GM18867 (cell line): Measurements from ENCODE around the gene PCCA.
A peak's percentile ranks its signal among the peaks of the same experiment; 100 is the strongest.
"Not testable (repeated sequence)": the region's sequence is repeated elsewhere in the genome, so short reads cannot be mapped to it uniquely, and the experiment has no call there.

Experiments
- ATAC-seq: cut with Tn5 transposase; IDR thresholded peaks from one replicate; pipeline ENCODE4 v1.9.1; 2021; ENCODE audit warnings: mild to moderate bottlenecking, moderate library complexity; ENCODE audit not compliant: unreplicated experiment

The PCCA gene, protein sequence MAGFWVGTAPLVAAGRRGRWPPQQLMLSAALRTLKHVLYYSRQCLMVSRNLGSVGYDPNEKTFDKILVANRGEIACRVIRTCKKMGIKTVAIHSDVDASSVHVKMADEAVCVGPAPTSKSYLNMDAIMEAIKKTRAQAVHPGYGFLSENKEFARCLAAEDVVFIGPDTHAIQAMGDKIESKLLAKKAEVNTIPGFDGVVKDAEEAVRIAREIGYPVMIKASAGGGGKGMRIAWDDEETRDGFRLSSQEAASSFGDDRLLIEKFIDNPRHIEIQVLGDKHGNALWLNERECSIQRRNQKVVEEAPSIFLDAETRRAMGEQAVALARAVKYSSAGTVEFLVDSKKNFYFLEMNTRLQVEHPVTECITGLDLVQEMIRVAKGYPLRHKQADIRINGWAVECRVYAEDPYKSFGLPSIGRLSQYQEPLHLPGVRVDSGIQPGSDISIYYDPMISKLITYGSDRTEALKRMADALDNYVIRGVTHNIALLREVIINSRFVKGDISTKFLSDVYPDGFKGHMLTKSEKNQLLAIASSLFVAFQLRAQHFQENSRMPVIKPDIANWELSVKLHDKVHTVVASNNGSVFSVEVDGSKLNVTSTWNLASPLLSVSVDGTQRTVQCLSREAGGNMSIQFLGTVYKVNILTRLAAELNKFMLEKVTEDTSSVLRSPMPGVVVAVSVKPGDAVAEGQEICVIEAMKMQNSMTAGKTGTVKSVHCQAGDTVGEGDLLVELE

DNA sequence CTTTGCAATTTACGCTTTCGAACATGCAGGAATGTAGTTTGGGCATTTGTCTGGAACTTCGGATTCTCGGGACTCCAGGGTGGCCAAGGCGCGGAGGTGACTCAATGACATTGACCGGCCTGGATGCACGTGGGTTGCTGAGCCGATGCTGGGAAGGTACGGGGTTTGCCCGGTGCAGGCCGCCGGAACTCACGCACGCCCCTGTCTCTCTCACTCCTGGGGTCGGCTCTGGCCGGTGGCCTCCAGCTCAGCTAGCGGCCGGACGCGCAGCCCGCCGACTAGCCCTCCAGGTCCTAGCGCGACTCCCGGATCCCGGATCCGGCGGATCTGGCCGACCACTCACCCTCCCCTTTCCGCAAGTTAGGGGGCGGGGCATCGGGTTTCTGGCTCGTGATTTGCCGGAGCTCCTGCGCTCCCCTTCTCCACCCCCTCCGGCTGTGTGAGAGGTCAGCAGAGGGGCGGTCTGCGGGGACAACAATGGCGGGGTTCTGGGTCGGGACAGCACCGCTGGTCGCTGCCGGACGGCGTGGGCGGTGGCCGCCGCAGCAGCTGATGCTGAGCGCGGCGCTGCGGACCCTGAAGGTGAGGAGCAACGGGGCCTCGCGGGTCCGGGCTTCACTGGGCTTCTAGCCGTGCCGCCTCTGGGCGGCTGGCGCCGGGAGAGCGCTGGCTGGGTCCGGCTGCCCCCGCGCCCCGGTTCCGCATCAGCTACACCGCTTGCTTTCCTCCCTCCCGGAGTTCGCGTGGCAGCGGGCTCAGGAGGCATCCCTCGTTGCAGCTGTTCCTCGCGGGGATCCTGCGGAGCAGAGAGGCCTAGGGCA lies at the start of gene PCCA:
TSS of gene PCCA (plus strand) at position 450 of the 821 bp plus-strand sequence. CDS start at position 478, 28 bp downstream.
- ATAC-seq: peak; percentile 96

DNA sequence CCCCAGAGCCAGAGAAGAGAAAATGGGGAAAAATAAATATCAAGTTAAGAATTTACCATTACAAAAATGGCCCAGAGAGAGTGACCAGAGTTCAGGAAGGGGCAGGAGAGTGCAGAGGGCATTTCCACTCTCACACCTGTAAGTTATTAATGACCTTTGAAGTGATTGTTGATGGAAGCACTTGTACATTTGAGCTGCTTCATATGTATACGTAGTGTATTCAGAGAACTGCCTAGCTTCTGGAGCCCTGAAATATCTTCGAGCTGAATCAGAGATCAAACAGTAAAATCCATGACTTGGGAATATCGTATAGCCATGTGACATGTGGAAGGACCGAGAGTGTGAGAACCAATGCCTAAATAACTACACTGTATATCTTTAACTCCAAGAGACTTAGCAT lies 49.2 kb upstream of the PCCA start:
- no peak for ATAC-seq

DNA sequence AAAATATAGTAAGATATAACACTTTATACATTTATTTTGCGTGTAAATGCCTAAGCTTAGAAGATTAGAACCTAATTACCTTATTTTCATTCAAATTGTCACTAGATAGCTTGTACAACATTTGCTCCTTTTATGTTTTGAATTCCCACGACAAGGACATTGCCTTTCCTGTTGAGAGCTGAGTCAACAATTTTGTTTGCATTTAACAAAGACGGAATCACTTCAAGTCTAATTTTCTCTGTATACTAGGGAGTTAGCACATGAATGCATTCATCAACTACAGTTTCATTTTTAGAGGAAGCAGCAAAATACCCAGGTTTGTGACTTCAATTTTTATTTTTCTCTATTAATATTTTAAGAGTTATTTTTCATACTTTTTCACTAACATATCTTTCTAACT lies 48.7 kb upstream of the PCCA start:
- no peak for ATAC-seq

DNA sequence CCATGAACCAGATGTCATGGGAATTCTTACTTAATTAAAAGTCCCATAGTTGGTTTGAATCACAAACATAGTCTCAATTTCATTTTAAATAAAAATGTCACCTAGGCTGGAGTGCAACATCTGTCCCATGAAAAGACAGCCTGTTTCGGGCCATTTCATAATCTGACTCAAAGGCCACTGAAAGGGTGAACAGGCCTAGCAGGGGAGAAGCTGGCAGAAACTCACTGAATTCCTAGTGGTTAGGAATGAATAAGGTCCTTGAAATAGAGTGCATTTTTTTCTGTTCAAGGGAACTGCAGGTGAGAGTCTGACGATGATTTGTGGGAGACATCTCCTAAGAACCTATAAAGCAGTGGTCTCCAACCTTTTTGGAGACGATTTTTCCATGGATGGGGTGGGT lies 44.0 kb upstream of the PCCA start:
- no peak for ATAC-seq

DNA sequence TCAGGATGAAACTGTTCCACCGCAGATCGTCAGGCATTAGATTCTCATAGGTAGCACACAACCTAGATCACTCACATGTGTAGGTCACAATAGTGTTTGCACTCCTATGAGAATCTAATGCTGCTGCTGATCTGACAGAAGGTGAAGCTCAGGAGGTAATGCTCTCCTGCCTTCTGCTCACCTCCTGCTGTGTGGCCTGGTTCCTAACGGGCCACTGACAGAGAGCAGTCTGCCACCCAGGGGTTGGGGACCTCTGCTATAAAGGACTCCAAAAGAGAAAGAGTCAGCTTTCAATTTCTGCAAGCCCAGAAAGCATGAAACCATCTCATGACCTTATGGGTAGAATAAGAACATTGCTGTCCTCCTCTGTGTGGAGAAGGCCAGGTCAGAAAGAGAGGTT lies 43.5 kb upstream of the PCCA start:
- ATAC-seq: no peak

DNA sequence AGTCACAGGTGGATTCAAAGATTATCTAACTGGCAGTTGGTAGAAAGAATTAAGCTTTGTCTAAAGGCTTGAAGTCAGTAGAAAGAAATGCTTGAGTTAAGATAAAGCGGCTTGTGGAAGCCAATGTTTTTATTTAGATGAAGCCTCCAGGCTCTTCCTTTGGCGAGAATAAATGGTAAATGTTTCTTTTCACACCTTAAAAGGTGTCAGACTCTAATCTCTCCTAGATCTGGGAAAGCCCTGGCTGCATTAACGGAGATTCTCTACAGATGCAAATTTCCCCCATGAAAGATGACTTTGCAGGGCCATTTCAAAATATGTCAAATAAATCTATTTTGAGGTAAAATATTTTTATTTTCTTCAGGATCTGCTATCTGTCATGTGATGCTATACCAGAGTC lies 37.8 kb upstream of the PCCA start:
- no peak for ATAC-seq

DNA sequence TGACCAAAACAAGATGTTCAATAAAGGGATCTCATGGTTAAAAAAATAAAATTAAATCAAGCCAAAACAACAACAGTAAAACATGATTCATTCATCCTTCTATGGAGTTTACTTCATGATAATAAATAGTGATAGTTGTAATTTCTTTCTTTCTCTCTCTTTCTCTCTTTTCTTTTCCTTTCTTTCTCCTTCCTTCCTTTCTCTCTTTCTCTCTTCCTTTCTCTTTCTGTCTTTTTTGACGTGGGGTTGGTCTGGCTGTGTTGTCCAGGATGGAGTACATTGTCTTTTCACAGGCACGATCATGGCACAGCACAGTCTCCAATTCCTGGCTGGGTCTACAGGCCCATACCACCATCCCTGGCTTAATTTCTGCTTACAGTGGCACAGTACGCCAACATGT lies 29.1 kb upstream of the PCCA start:
- no peak for ATAC-seq

DNA sequence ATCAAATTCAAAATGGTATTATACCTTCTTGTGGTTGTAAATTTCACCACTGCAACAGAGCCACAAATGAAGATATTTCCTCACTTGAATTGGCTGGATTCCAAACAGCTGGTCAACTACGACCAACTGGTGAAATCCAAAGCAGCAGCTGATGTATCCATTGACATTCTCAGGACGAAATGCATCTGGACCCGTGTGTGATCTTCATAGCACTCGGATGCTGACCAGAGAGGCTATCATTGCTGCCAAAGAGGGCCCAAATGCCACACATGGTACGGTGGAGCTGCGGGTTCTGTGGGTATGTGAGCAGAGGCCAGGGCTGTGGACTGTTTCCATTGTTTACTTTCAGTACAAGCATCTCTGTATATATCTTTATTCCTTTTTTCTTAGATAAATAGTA lies 25.6 kb upstream of the PCCA start:
- no peak for ATAC-seq

DNA sequence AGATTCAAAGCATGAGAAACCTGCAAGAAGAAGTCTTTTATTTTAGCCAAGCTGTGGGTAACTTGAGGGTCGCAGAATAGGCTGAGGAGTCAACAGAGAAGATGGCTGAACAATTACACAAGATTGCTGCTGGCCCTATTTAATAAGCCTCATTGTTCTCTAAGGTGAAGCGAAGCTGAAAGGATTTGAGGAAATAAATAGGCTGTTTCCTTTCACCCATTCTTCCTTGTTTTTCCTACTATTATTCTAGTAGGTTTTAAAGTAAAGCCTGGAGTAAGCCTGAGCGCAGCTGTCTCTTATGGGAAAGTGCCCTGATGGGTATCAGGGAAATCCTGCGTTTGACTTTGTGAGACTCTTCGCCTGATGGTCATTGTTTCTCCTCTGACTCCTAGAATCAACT lies 25.0 kb upstream of the PCCA start:
- ATAC-seq: no peak

DNA sequence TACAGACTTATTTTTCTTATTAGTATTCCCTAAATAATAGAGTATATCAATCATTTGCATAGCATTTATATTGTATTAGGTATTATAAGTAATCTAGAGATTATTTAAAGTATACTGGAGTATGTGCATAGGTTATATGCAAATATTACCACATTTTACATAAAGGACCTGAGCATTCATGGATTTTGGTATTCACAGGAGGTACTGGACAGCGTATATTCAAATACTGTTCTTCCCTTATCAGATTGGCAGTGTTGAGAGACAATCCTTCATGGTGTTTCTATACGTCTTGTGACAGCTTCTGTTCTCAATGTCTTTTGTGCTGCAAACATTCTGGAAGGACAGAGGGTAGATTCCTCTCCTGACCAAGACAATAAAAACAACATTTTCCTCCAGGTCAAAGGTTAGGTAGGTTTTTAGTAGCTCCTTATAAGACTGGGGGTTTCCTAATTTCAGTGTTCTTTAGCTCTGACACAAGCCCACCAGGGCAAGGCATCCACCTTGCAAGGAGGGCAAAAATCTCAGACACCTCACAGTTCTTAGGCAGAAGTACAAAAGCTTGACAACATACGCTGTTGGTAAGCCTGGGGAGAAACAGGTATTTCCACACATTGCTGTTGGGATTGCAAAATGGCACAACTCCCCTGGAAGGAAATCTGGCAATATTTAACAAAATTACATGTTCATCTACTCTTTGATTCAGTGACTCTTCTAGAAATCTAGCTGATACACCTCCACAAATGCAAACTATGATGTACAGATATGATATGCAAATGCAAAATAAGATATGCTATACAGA lies 20.6 kb upstream of the PCCA start:
- no peak for ATAC-seq

DNA sequence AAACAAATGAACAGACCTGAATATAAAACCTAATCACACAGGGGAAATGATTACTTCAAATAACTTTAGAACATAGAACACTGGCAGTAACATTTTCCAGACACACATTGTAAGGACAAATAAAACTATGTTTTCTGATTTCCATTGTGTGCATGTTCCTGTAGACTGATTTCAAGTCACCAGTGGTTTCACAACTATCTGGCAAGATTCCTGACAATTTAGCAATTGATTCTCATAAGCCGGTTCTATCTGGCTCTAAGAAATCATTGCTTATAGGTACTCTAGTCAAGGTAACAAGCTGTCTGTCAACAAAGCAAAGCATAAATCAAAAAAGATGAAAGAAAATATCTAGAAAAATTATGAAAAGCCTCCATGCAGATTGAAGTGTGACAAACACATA lies 19.6 kb upstream of the PCCA start:
- no peak for ATAC-seq

DNA sequence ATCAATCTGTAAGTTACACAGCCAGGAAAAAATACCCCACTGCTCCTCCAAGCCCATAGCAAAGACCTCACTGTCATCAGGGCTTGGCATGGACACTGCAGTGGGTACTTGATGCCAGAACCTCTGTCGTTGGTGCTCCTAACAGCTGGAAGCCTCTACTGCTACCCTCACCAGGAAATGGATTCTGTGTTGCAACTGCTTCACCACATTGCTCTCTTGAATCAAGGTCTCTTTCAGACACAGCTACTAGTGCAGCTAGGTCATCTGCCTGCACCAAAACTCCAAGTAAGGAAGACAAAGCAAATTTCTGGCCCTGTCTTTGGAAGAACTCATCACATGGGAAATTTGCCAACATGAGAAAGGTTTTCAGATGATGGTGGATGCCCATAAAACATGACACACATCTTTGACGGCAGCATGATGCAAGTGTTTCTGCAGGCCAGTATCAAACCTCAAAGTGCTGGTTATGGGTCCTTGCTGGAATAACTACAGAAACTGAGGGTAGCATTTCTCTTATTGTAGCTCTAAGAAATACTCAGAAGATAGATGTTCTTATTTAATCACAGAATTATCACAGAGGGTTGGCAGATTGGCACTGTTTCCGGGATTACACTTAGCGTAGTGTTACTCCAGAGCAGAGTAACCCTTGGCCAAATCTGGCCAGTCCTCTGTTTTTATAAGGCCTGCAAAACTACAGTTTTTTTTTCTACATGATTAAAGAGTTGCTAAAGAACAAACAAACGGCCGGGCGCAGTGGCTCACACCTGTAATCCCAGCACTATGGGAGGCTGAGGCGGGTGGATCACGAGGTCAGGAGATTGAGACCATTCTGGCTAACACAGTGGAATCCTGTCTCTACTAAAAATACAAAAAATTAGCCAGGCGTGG lies 12.9 kb upstream of the PCCA start:
- ATAC-seq: no peak

DNA sequence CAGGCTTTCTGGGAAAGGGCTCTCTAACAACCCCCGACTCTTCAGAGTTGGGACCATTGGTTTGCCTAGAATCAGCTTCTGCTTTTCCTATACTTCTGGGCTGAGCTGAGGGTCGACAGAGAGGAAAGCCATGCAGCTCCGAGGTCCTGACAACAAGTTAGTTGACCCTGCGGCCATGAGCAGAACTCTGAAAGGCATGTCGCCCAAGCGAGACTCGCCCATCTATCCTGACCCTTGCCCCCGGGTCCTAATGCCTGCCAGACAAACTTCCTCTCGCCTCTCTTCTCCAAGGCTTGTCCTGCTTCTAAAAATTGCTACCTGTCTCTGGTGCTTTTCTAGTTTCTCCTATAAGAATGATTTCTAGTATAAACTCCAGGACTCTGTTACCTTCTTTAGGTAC lies 9.9 kb upstream of the PCCA start:
- not testable (repeated sequence) for ATAC-seq

DNA sequence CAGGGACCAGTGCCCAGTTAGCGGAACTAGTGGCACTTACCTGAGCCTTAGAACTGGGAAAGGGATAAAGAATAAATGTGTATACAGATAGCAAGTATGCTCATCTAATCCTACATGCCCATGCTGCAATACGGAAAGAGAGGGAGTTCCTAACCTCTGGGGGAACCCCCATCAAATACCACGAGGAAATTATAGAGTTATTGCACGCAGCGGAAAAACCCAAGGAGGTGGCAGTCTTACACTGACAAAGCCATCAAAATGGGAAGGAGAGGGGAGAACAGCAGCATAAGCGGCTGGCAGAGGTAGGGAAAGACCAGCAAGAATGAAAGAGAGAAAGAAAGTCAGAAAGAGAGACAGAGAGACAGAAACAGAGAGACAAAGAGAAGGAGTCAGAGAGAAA lies 5.5 kb upstream of the PCCA start:
- ATAC-seq: not testable (repeated sequence)

DNA sequence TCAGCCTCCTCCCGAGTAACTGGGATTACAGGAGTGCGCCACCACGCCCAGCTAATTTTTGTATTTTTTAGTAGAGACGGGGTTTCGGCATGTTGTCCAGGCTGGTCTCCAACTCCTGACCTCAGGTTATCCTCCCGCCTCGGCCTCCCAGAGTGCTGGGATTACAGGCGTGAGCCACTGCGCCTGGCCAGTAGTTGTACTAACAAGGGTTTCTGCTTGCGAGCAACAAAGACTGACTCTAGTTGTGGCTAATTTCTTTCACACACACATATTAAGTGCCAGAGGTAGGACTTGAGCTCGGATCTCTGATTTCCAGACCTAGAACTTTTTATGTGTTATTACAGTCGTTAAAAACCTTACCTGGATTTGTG lies 635 bp upstream of the PCCA start:
- ATAC-seq: no peak

DNA sequence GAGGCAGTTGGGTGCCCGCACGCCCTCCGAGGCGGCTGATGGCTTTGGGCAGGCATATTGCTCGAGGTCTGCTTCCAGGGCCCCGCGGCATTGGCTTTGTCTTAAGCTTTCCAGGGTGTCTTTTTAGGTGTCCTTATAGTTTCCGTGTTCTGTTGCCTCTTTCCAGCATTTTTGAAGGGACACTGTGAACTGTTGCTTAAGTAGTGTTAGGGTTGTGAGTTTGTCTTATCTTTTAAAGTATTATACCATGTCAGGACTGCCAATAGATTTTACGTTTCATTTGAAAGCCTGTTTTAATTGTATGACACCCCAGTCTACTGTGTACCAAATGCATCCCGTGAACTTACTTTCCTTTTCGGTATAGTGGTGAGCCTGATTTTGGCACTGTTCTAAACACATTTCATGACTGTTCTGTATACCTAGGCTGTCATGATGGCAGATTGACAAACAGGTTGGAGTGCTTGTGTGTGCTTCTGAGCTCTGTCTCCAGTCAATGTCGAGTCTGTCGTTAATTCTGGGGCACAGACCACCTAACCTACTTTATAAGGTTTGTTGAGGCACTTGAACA lies 656 bp downstream of the PCCA start:
- ATAC-seq: peak; percentile 39

DNA sequence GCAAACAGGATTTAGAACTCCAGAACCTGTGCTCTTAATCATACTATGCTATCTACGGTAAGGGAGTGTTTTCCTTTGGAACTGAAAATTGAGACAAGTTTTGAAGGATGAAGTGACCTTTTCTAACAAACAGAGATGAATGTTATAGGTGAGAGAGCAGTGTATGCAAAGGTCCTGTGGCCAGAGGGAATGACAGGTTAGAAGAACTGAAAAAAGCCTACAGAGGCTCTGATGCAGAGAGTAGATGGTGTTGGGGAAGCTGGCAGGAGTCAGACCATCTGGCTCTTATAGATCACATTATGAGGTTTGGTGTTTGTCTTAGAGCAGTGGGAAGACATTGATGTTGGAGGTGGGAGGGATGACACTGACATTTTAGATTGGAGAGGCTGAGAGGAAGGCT lies 2.0 kb downstream of the PCCA start:
- no peak for ATAC-seq

DNA sequence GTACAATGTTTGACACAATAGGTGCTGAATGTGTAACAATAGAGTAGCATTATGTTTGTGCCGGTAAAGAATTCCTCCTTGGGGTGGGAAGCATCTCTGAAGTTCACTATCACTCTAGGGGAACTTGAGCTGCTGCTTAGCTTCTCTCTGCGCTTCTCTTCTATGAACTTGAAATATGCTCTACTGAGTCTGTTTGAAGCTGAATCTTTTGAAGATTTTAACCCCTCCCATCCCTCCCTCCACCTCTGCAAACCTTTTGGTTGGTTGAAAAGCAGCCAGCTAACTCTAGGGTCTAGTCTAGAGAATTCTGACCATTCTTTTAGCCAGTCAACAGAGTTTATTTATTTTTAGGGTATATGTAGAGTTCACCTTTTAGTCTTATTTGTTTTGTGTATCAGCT lies 2.5 kb downstream of the PCCA start:
- ATAC-seq: no peak

DNA sequence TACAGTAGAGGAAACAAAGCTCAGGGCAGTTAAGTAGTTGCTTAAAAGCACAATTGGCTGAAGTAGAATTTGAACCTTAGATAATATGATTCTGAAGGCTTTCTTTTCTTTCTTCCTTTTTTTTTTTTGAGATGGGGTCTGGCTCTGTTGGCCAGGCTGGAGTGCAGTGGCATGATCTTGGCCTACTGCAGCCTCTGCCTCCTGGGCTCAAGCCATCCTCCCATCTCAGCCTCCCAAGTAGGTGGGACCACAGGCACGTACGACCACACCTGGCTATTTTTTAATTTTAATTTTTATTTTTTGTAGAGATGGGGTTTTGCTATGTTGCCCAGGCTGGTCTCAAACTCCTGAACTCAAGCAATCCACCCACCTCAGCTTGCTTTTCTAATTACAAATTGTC lies 3.4 kb downstream of the PCCA start:
- not testable (repeated sequence) for ATAC-seq

DNA sequence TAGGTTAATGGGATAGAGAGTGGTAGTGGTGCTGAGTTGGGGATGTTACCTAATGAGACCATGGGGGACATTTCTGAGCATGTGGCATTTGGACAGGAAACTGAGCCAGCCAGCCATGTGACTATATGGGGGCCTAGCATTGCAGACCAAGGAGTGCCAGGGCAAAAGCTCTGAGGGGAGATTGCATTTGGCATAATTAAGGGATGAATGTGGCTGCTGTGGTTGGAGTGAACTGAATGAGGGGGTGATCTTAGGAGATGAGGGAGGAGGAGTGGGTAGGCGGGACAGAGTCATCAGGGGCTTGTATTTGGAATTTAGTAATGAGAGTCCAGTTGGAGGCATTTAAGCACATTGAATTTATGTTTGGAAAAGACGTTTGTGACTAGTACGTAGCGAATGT lies 6.6 kb downstream of the PCCA start:
- no peak for ATAC-seq
